ENCODE measurements around the gene EML5. TPM values are rescaled to one million over a fixed set of nuclear protein-coding genes. Genes with fewer than 3 reads are reported as not detected.
A peak's percentile ranks its signal among the peaks of the same experiment; 100 is the strongest.
"Not testable (repeated sequence)": the region's sequence is repeated elsewhere in the genome, so short reads cannot be mapped to it uniquely, and the experiment has no call there.

The EML5 gene
- total RNA-seq, 2 donors from 2014 or later, result 3.1 to 3.7 TPM

DNA sequence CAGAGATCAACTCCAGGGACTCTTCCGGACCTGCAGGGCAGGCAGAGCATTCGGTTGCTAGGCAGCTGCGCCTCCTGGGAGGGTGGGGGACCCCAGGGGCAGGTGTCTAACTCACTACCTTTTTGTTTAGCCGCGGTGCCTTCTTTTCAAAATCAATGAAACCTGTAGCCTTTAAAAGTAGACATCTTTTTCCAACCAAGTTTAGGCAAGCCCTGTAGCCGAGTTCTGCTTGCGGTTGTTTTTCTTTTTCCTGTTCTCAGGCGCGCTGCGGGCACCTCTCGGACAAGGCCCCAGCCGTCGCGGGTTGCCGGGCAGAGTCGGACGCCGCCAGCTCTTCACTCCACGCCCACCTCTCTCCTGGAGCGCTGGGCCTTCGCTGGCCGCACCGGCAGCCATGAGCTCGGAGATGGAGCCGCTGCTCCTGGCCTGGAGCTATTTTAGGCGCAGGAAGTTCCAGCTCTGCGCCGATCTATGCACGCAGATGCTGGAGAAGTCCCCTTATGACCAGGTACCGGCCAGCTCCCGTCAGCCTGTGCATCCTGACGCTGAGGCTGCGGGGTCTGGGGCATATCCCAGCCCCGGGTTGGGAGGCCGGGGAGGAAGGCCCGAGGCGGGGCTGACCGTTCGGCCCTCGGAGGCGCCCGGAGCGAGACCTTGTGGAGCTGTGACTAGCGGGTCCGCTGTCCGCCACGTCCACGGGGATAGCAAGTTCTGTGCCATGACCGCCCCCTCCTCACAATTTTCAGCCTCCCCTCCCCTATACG, 31.7 kb upstream of the EML5 start, which contains the start of gene TTC8:
Gene TTC8 (plus strand): TSS at position 338 of the 764 bp plus-strand sequence. CDS start 57 bp downstream, at position 395.
- peak within 1 kb of the TSS; percentile 97 for H3K27ac Mint-ChIP-seq
- H3K4me3 Mint-ChIP-seq, result peak within 1 kb of the TSS; percentile 87
- DNase-seq, result peak; percentile 63 to 79 (median 65)
- no peaks in the 10 kb centered on the region for H3K36me3 Mint-ChIP-seq (ENCODE audit: low read depth)
- peaks cover 13% of the 10 kb centered on the region for H3K27me3 Mint-ChIP-seq
- peak; percentile 96 for ATAC-seq
- H3K9me3 ChIP-seq (ENCODE audit: control insufficient read depth, low read length, poor library complexity, severe bottlenecking), result no peaks in the 10 kb centered on the region
- H3K4me1 Mint-ChIP-seq, result peaks cover 9% of the 10 kb centered on the region

- H3K4me3 Mint-ChIP-seq, result peak overlapping the region; percentile 87
- peak overlapping the region; percentile 97 for H3K27ac Mint-ChIP-seq
- DNase-seq (no peak), ATAC-seq (peak; percentile 0)
- no peaks in the 10 kb centered on the region for H3K9me3 ChIP-seq (ENCODE audit: control insufficient read depth, low read length, poor library complexity, severe bottlenecking)
- H3K4me1 Mint-ChIP-seq, result peaks cover 9% of the 10 kb centered on the region
- peaks cover 3% of the 10 kb centered on the region for H3K36me3 Mint-ChIP-seq (ENCODE audit: low read depth)
- peaks cover 19% of the 10 kb centered on the region for H3K27me3 Mint-ChIP-seq
Observed at GRCh38 chr14:88823968-88824313, 31.2 kb upstream of the EML5 start.

DNA sequence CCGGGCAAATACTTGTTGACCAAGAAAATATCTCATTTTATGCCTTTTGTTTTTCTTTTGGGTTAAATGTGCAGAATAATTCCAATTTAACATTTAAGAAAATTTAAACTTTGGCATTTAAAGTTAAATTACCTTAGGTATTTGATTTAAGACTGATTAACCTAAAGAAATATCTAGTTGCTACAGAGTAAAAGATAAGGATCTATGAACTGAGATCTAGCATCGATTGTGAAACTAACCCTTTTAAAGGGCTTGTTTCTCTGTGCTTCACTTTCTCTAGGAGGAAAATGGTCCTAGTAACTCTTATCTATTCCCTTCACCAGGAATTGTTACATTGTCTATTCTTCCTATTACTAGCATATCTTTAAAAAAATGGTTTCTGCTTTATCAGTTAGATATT, 29.1 kb upstream of the EML5 start:
- H3K4me3 Mint-ChIP-seq, result no peak overlapping the region
- peaks cover 9% of the 10 kb centered on the region for H3K4me1 Mint-ChIP-seq
- peaks cover 37% of the 10 kb centered on the region for H3K27me3 Mint-ChIP-seq

DNA sequence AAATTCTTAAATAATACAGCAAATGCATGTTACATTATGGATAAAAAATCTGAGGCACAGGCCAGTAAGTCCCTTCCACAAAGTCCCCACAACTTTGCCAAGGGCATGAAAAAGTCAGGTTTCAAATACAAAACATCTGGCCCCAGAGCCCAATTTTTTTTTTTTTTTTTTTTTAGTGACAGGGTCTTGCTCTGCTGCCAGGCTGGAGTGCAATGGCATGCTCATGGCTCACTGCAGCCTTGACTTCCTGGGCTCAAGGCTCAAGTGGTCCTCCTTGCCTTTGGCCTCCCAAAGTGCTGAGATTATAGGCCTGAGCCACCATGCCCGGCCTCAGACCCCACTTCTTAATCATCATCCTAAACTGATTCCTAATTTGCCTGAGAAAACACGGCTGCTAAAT, 28.6 kb upstream of the EML5 start:
- peaks cover 7% of the 10 kb centered on the region for H3K36me3 Mint-ChIP-seq (ENCODE audit: low read depth)
- ATAC-seq (no peak), DNase-seq (no peak)
- H3K4me3 Mint-ChIP-seq, result no peak overlapping the region
- peaks cover 38% of the 10 kb centered on the region for H3K27me3 Mint-ChIP-seq
- no peak overlapping the region for H3K27ac Mint-ChIP-seq
- peaks cover 9% of the 10 kb centered on the region for H3K4me1 Mint-ChIP-seq
- H3K9me3 ChIP-seq (ENCODE audit: control insufficient read depth, low read length, poor library complexity, severe bottlenecking), result no peaks in the 10 kb centered on the region

More for the DNA sequence above, 29.1 kb upstream of the EML5 start:
- DNase-seq (no peak), ATAC-seq (no peak)
- Mint-ChIP-seq H3K27ac (no peak overlapping the region), H3K36me3 (ENCODE audit: low read depth) (peaks cover 7% of the 10 kb centered on the region)
- H3K9me3 ChIP-seq (ENCODE audit: control insufficient read depth, low read length, poor library complexity, severe bottlenecking), result no peaks in the 10 kb centered on the region

DNA sequence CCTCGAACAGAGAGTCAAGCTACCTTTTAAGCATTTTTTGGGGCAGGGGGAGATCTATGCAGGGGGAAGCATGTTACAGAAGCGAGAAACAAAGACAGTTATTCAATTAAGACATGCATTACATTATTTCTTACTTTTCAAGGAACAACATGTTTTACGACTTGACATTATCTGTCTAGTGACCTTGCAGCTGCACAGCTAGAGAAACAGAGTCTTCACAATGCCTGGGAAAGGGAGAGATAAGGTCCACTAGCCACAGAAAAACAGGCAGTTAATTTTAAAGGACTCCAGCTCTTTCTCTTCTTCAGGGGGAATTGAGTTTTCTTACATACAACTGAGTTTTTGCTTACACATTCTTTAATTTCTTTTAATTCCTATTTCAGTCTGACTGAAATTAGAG, 26.9 kb upstream of the EML5 start:
- H3K27ac Mint-ChIP-seq; ATAC-seq; H3K36me3 Mint-ChIP-seq (ENCODE audit: low read depth); H3K9me3 ChIP-seq (ENCODE audit: control insufficient read depth, low read length, poor library complexity, severe bottlenecking); DNase-seq; H3K4me1 Mint-ChIP-seq; H3K4me3 Mint-ChIP-seq: not testable (repeated sequence)
- peaks cover 48% of the 10 kb centered on the region for H3K27me3 Mint-ChIP-seq

DNA sequence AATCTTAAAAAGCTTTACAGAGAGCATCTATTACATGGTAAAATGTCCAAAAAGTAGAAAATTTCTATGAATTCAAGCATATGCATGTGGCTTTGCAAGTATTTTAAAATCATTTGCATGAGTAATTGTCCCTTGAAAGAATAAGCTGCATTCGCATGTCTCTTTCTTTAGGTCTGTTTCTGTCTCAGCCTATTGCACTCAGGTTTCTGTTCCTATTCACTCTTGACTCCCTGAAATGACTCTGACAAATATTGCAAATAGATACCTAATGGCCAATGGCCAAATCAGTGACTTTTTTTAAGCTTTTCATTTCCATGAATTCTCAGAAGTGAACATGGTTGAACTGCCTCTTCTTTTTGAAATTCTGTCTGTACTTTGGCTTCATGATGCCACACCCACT, 25.3 kb upstream of the EML5 start:
- no peaks in the 10 kb centered on the region for H3K9me3 ChIP-seq (ENCODE audit: control insufficient read depth, low read length, poor library complexity, severe bottlenecking)
- H3K36me3 Mint-ChIP-seq (ENCODE audit: low read depth), result peaks cover 10% of the 10 kb centered on the region
- no peak overlapping the region for H3K4me3 Mint-ChIP-seq
- no peak overlapping the region for H3K27ac Mint-ChIP-seq
- peaks cover 4% of the 10 kb centered on the region for H3K4me1 Mint-ChIP-seq
- H3K27me3 Mint-ChIP-seq, result peaks cover 51% of the 10 kb centered on the region
- ATAC-seq (no peak), DNase-seq (no peak)

GRCh38 chr14:88815980-88816379, 23.2 kb upstream of the EML5 start:
- ATAC-seq (no peak), DNase-seq (no peak)
- H3K36me3 Mint-ChIP-seq (ENCODE audit: low read depth), result peaks cover 12% of the 10 kb centered on the region
- H3K27me3 Mint-ChIP-seq, result peaks cover 64% of the 10 kb centered on the region
- H3K4me3 Mint-ChIP-seq, result no peak overlapping the region
- H3K27ac Mint-ChIP-seq, result no peak overlapping the region
- no peaks in the 10 kb centered on the region for H3K9me3 ChIP-seq (ENCODE audit: control insufficient read depth, low read length, poor library complexity, severe bottlenecking)
- H3K4me1 Mint-ChIP-seq, result peaks cover 4% of the 10 kb centered on the region

- Mint-ChIP-seq H3K36me3 (ENCODE audit: low read depth) (peaks cover 5% of the 10 kb centered on the region), H3K27ac (no peak overlapping the region), H3K27me3 (peaks cover 39% of the 10 kb centered on the region), H3K4me1 (no peaks in the 10 kb centered on the region), H3K4me3 (no peak overlapping the region)
- no peak for DNase-seq
- ATAC-seq, result no peak
- no peaks in the 10 kb centered on the region for H3K9me3 ChIP-seq (ENCODE audit: control insufficient read depth, low read length, poor library complexity, severe bottlenecking)
Observed at GRCh38 chr14:88808359-88808758, 15.6 kb upstream of the EML5 start.

- no peaks in the 10 kb centered on the region for H3K9me3 ChIP-seq (ENCODE audit: control insufficient read depth, low read length, poor library complexity, severe bottlenecking)
- H3K27me3 Mint-ChIP-seq, result peaks cover 33% of the 10 kb centered on the region
- DNase-seq, result no peak
- no peak for ATAC-seq
- peaks cover 2% of the 10 kb centered on the region for H3K36me3 Mint-ChIP-seq (ENCODE audit: low read depth)
- no peak overlapping the region for H3K4me3 Mint-ChIP-seq
- no peak overlapping the region for H3K27ac Mint-ChIP-seq
- H3K4me1 Mint-ChIP-seq, result no peaks in the 10 kb centered on the region
Observed at GRCh38 chr14:88804477-88804876, 11.7 kb upstream of the EML5 start.

GRCh38 chr14:88804035-88804434, 11.3 kb upstream of the EML5 start:
- Mint-ChIP-seq H3K27me3 (peaks cover 33% of the 10 kb centered on the region), H3K36me3 (ENCODE audit: low read depth) (peaks cover 2% of the 10 kb centered on the region), H3K4me3 (no peak overlapping the region), H3K4me1 (no peaks in the 10 kb centered on the region), H3K27ac (no peak overlapping the region)
- DNase-seq (no peak), ATAC-seq (no peak)
- H3K9me3 ChIP-seq (ENCODE audit: control insufficient read depth, low read length, poor library complexity, severe bottlenecking), result no peaks in the 10 kb centered on the region

DNA sequence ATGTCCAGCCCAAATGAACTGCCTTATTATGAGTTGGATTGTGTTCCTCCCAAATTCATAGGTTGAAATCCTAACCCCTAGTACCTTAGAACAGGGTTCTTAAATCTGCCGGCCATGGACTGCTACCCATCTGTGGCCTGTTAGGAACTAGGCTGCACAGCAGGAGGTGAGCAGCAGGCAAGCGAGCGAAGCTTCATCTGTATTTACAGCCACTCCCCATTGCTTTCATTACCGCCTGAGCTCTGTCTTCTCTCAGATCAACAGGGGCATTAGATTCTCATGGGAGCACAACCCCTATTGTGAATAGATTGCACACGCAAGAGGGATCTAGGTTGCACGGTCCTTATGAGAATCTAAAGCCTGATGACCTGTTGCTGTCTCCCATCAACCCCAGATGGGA, 9.8 kb upstream of the EML5 start:
- ATAC-seq (no peak), DNase-seq (no peak)
- Mint-ChIP-seq H3K27ac (no peak overlapping the region), H3K36me3 (ENCODE audit: low read depth) (peaks cover 2% of the 10 kb centered on the region), H3K4me1 (peaks cover 3% of the 10 kb centered on the region), H3K27me3 (peaks cover 33% of the 10 kb centered on the region), H3K4me3 (no peak overlapping the region)
- H3K9me3 ChIP-seq (ENCODE audit: control insufficient read depth, low read length, poor library complexity, severe bottlenecking), result no peaks in the 10 kb centered on the region

DNA sequence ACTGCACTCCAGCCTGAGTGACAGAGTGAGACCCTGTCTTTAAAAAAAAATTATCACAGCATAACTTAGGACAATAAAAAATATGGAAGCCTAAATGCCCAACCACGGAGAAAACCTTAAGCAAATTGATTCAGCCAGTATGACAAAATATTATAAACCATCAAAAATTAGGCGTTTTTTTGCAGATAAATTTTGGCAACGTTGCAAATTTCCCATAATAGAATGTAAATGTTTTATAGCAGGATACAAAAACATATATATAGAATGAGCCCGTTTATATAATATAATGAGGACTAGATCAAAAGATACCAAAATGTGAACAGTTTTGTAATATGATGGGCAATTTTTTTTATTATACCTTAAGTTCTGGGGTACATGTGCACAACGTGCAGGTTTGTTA, 6.8 kb upstream of the EML5 start:
- Mint-ChIP-seq H3K27ac (no peak overlapping the region), H3K36me3 (ENCODE audit: low read depth) (no peaks in the 10 kb centered on the region), H3K27me3 (peaks cover 16% of the 10 kb centered on the region), H3K4me3 (no peak overlapping the region), H3K4me1 (peaks cover 3% of the 10 kb centered on the region)
- DNase-seq (no peak), ATAC-seq (no peak)
- H3K9me3 ChIP-seq (ENCODE audit: control insufficient read depth, low read length, poor library complexity, severe bottlenecking), result no peaks in the 10 kb centered on the region

DNA sequence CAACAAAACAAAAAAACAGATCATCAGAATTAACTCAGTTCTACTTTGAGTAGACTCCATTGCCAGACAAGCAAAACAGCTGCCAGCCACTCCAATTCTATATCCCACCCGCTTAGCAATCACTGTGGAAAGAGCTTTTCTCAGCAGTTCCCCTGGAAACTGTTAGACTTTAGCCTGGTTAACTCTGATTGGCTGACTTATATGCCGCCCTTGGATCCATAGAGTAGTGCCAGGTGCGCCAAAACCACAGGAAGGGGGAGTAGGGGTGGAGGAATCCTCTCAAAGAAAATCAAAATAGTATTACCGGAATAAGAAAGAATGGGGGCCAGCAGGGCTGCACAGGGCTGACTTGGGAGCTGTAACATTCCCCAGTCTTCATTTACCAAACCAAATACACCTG, 5.4 kb upstream of the EML5 start:
- peaks cover 7% of the 10 kb centered on the region for H3K27me3 Mint-ChIP-seq
- DNase-seq, result no peak
- no peak overlapping the region for H3K27ac Mint-ChIP-seq
- no peak for ATAC-seq
- H3K36me3 Mint-ChIP-seq (ENCODE audit: low read depth), result no peaks in the 10 kb centered on the region
- H3K9me3 ChIP-seq (ENCODE audit: control insufficient read depth, low read length, poor library complexity, severe bottlenecking), result no peaks in the 10 kb centered on the region
- H3K4me1 Mint-ChIP-seq, result peaks cover 3% of the 10 kb centered on the region
- no peak overlapping the region for H3K4me3 Mint-ChIP-seq

DNA sequence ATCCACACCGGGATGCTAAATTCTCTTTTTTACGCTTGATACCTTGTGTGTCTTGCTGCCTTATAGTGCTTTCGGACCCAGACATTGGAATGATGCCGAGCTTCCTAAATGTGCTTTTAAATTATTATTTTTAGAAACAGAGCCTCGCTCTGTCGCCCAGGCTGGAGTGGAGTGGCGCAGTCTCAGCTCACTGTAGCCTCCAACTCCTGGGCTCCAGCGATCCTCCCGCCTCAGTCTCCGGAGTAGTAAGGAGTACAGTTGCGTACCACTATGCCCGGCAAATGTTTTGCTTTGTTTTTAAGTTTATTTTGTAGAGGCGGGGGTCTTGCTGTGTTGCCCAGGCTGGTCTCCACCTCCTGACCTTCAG, 489 bp upstream of the EML5 start:
- ATAC-seq (no peak), DNase-seq (no peak)
- Mint-ChIP-seq H3K27ac (peak overlapping the region; percentile 86), H3K4me3 (peak overlapping the region; percentile 80), H3K4me1 (peaks cover 11% of the 10 kb centered on the region), H3K36me3 (ENCODE audit: low read depth) (no peaks in the 10 kb centered on the region), H3K27me3 (no peaks in the 10 kb centered on the region)
- no peaks in the 10 kb centered on the region for H3K9me3 ChIP-seq (ENCODE audit: control insufficient read depth, low read length, poor library complexity, severe bottlenecking)

Measured in T-helper 17 cell (primary cell).